NCI-H510A treated with DMSO at 0.1 percent for 48 hours (cell line): ENCODE measurements around the gene SETD1A.

Experiments used
- DNase-seq: peaks from one replicate; lab custom pipeline; 2025; lab: John Stamatoyannopoulos, UW

Gene SETD1A

DNA sequence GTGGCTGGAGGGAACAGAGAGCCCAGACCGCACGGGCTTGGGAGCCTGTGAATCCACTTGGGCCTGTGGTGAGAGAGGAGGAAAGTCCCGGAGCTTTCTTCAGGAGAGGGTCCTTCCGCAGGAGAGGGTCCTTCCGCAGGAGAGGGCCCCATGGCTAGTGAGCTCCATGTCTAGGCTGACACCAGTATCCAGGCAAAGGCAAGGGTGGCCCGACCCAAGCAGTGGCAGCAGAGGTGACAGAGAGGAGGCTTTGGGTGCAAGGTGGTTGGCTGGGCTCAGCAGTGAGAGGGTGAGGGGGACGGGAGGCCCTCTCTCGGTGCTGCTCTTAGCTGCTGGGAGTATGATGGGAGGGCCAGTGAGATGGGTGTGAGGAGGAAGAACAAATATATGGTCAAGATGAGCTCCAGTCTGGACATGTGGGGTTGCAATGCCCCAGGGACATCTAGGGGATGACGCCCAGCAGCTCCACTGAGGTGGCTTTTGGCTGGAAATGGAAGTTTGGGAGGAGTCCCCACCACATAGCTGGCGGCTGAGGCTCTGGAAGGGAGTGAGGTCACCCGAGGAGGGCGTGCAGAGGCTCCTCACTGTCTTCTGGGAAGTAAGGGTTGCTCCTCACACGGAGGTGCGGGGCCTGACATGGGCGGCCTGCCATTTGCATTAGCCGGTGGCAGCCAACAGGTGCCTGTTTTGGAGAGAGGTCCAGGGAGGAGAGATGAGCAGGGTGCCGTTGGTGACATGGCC is 25.2 kb downstream of the SETD1A start:
- DNase-seq: no peak

DNA sequence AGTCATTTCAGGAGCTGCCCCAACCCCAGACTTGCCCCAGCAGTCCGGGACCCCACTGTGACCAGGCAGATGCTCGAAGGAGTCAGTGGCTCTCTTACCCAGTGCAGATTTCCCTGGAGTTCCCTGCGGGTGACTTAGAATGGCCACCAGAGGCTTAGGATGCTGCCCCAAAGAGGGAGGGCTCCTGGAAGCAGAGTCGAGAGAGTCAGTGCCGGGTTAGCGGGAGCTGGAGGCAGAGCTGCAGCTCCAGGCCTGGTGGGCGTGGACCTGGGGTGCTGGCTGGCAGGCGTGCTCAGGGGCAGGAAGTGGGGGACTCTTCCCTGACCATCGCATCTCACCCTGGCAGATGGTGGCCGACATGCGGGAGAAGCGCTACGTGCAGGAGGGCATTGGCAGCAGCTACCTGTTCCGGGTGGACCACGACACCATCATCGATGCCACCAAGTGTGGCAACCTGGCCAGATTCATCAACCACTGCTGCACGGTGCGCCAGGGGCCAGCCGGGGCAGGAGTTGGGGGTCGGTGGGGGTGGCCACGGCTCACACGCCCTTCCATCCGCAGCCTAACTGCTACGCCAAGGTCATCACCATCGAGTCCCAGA is 25.8 kb downstream of the SETD1A start:
- DNase-seq: no peak

DNA sequence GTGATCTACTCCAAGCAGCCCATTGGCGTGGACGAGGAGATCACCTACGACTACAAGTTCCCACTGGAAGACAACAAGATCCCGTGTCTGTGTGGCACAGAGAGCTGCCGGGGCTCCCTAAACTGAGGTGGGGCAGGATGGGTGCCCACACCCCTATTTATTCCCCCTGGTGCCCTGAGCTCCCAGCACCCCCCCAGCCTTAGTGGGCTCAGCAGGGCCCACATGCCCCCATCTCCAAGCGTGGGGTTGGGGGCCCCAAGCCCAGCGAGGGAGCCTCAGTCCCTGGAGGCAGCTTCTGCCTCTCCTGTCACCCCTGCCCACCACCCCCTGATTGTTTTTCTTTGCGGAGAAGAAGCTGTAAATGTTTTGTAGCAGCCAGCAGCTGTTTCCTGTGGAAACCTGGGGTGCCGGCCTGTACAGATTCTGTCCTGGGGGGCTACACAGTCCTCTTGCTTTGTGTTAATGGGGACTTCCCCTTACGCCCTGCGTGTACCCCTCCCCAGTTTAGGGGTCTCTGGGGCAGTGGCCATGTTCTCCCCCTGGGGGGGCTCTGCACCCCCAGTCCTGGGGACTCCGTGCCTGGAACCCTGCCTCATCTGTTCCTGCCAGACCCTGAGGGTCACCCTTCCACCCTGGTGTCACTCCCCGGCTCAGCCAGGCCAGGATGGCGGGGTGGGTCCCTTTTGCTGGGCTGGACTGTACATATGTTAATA is 26.5 kb downstream of the SETD1A start:
- DNase-seq: no peak

DNA sequence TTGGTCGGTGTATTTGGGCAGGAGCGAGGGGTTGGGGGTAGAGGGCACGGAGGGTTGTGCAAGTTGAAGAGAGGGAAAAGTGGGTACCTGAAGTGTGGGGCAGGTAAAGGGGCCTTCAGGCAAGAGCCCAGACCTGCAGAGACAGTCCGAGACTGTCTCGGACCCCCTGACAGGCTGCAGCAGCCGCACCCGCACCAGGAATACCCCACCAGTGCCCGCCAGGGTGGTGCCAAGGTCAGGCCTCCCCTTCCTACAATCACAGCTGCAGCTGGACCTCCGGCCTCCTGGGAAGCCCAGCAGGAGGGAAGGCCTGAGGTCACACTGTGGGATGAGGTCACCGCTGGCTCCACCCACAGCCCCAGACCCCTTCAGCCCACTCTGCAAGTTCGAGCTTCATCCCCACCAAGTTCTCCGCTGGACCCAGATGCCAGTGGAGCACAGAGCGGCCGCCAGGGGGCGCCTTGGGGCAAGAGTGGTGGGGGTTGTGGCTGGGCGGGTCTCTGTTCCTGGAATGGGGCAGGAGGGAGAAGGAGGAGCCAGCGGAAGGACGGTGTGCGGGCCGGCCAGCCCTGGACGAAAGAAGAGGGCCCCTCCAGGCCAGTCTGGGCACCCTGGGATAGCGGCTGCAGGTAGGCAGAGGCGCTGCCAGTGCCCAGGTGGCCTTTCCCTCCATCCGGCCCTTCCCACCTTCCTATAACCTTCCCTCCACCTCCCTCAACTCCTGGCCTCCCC is 27.3 kb downstream of the SETD1A start, which contains the start of gene HSD3B7:
TSS of gene HSD3B7 (plus strand) at position 539 of the 732 bp plus-strand sequence. CDS start 452 bp downstream, outside the sequence.
- peak; percentile 92 for DNase-seq

DNA sequence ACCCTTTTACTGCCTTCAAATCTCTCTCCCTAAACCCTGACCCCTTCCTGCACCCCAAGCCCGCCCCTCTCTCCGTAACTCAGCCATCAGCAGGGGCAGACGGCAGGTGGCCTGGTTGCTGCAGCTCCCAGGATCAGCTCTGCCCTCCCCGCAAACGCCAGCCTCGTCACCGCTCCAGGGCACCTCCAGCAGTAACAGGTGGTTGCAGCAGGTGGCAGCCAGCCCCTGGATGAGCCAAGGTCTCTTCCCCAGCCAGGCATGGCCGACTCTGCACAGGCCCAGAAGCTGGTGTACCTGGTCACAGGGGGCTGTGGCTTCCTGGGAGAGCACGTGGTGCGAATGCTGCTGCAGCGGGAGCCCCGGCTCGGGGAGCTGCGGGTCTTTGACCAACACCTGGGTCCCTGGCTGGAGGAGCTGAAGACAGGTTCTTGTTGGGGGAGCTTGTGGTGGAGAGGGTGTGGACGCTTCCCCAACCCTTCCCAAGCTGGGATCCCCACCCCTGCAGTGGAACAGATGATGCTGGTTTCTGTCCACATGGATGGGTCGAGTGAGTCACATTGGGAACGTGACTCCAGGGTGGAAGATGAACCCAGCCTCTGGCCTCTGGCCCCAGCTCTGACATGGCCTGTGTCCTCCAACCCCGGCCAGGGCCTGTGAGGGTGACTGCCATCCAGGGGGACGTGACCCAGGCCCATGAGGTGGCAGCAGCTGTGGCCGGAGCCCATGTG is 28.0 kb downstream of the SETD1A start:
- DNase-seq: peak; percentile 76

DNA sequence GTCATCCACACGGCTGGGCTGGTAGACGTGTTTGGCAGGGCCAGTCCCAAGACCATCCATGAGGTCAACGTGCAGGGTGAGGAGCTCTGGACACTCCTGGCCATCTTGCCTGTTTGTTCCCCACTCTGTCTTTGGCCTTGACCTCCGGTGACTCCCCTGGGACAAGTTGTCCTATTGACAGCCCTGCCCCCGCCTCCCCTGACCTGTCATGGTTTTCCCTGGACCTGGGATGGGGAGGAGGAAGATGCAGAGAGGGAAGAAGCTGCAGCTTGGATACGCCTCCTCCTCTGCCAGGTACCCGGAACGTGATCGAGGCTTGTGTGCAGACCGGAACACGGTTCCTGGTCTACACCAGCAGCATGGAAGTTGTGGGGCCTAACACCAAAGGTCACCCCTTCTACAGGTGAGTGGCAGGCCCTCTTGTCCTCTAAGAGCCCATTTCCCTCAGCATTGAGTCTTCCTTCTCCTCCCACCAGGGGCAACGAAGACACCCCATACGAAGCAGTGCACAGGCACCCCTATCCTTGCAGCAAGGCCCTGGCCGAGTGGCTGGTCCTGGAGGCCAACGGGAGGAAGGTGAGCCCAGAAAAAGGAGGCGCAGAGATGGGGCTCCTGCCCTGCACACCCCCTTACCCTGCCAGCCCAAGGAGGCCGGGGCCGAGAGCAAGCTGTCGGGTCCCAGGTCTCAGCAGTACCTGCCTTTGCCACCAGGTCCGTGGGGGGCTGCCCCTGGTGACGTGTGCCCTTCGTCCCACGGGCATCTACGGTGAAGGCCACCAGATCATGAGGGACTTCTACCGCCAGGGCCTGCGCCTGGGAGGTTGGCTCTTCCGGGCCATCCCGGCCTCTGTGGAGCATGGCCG is 28.8 kb downstream of the SETD1A start:
- DNase-seq: no peak

DNA sequence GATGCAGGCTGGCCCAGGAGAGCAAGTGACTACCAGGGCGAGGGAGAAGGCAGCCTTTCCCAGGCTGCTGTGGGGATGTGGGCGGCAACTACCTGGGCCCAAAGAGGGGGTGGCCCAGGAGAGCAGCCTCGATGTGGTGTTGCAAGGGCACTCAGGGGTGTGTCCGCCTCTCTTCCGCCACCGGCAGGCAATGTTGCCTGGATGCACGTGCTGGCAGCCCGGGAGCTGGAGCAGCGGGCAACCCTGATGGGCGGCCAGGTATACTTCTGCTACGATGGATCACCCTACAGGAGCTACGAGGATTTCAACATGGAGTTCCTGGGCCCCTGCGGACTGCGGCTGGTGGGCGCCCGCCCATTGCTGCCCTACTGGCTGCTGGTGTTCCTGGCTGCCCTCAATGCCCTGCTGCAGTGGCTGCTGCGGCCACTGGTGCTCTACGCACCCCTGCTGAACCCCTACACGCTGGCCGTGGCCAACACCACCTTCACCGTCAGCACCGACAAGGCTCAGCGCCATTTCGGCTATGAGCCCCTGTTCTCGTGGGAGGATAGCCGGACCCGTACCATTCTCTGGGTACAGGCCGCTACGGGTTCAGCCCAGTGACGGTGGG is 30.1 kb downstream of the SETD1A start:
- no peak for DNase-seq

DNA sequence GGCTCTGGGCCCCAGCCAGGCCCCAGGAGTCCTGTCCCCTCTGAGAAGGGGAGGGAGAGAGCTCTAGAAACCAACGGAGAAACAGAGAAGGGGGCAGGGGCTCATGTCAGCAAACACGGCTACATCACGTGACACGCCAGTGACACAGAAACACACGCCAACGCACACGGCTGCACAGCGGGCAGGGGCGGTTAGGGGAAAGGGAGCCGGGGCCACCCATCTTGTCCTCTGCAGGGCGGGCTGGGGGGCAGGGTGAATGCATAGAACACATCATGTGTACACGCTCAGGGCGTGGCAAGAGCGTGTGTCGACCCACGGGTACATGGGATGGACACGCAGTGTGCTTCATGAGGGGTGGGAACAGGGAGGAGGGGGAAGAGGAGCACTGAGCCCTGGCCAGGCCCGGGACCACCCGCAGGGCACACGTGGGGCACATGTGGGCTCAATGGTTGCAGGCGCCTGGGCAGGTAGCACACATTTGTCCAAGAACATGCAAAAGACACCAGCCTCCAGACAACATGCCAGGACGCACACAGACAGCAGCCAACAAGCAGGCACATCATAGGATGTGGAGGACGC is 32.0 kb downstream of the SETD1A start:
- no peak for DNase-seq

DNA sequence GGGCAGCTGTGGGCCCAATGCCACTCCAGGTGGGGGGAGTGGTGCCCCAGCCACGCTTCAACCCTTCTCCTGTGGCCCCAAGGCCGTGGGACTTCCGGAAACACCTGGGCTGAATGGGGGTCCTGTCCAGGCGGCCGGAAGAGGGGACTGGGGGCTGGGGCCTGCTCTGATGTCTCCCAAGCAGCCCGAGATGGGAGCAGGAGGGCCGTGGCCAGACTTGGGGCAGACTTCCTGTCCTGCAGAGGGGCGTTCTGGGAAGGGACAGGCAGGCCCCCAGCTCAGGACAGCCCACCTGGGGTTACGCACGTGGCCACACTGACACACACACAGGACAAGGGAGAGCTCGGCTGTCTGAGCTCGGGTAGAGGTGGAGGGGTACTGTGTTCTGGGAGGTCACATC is 32.6 kb downstream of the SETD1A start:
- DNase-seq: no peak

DNA sequence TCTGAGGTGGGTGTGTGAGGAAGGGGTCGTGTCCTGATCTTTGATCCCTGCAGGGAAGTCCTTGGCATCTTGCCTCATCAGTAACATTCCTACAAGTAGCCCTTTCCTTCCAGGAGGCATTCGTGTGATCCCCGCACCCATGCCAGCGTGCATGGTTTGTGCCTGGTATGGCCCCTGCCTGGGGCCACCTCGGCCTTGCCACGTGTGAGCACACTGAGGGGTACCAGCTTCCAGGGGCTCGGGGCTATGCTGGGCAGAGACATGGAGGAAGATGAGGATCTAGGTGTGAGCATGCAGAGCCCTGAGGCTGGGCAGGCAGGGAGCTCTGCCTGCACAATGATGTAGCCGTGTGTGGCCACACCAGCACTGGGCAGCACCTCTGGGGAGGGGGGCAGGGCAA is 33.5 kb downstream of the SETD1A start:
- no peak for DNase-seq

DNA sequence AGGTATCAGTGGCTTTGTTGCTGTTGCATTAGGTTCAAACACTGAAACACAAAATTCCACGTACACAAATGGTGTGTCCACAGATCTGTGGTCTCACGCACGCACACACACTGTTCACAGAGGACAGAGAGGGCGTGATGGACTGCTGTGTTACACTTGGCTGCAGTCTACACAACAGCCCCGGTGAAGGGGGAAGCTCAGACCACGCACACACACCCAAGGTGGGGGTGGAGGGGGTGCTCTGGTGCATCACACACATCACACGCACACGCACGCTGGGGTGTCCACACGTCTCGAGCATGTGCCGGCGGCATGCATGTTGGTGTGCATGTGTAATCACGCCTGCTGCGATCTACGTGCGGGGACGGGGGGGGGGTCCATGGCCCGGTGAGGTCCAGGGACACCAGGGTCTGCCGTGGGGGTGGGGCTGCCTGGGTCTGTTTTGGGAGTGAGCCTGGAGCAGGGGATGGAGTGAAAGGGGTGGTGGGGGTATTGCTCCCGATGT is 34.8 kb downstream of the SETD1A start:
- no peak for DNase-seq

DNA sequence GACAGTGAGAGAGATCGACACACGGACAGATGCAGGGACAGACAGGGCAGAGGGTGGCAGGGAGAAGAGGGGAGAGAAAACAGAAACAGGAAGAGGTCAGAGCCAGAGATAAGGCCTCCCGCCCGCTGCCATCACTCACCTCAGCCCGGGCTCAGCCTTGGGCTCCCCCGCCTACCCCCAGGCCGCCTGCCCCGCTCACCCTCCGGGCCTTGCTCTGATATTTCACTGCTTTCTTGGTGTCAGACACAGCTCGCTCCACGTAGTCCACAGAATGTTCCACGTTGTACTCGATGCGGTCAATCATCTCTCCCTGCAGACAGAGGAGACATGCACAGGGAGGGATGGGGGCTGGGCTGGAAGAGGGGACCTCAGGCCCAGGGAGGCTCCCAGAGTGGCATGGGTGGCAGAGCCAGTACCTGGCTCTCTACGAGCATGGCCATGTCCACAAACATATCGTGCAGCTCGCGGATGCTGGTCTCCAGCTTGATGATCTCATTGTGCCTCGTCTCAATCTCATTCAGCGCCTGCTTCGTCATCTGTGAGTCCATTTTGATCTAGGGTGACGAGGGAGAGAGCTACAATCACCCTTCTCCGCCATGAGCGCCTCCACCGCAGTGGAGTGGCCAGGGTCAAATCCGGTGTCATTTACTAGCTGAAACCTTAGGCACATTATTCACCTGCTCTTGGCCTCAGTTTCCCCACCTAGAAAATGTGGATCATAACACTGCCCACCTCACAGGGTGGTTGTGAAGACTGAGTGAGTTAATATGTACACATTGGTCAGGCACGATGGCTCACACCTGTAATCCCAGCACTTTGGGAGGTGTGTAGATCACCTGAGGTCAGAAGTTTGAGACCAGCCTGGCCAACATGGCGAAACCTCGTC is 35.6 kb downstream of the SETD1A start:
- no peak for DNase-seq

DNA sequence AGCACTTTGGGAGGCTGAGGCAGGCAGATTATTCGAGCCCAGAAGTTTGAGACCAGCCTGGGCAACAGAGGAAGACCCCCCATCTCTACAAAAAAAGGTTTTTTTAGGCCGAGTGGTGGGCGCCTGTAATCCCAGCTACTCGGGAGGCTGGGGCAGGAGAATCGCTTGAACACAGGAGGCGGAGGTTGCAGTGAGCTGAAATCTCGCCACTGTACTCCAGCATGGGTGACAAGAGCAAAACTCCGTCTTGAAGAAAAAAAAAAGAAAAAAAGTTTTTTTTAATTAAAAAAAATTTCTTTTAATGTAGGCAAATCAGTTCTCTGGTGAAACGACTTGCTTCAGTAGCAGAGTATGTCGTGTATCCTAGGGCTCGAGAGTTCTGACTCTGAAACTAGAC is 38.4 kb downstream of the SETD1A start:
- DNase-seq: no peak

DNA sequence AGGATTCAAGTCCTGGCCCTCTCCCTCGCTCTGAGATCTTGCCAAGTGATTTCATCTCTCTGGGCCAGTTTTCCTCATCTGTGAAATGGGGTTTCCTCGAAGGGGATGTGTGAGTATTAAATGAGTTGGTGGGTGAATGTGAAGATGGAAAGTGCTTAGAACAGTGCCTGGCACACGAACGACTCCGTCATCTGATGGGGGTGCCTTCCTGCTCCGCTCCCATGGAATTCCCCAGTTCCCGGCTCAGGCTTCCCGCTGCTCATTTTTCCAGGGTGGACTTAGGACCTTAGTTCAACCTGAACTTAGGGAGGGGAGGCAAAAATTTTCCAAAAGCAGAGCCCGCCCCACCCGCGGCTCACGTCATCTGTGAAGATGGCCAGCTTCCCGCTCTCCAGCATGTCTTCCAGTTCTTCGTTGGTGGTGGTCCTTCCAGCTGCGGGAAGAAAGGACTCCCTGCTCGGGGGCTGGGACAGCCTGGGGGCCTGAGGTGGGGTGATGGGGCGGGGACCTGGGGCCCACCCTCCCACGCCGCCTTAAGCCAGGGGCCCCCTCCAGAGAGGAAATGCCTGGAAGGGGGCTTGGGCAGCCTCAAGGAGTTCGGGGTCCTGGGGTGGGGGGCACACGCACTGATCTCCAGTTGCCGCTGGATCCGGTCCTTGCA is 38.9 kb downstream of the SETD1A start:
- no peak for DNase-seq

DNA sequence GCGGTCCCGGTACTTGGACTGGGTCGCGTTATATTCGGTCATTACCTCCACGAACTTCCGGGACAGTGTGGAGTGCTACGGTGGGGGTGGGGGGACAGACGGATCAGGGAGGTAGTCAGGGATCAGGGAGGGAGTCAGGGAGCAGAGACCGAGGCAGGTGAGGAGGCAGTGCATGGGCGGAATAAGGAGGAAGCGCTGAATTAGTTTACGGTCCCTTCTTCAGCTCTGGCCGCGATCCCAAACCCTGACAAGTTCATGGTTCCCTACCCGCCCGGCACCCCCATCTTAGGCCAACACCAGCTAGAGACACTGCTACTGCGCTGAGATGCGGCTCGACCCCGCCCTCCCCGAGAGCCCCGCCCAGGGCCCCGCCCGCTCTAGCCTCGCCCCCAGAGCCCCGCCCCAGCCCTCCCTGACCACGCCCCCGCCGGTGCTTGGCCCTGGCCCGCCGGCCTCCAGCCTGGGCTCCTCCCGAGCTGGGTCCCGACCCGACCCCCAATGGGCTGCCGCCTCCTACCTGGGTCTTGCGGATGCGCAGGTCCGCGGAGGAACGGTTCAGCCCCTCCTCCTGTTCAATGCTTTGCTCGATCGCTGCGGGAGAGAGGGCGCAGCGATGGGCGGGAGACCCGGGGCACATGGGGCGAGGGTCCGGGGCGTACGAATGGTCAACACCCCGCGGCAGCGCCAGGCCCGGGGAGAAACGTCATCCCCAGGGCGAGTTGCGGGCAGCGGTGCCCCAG is 39.6 kb downstream of the SETD1A start:
- peak; percentile 59 for DNase-seq

DNA sequence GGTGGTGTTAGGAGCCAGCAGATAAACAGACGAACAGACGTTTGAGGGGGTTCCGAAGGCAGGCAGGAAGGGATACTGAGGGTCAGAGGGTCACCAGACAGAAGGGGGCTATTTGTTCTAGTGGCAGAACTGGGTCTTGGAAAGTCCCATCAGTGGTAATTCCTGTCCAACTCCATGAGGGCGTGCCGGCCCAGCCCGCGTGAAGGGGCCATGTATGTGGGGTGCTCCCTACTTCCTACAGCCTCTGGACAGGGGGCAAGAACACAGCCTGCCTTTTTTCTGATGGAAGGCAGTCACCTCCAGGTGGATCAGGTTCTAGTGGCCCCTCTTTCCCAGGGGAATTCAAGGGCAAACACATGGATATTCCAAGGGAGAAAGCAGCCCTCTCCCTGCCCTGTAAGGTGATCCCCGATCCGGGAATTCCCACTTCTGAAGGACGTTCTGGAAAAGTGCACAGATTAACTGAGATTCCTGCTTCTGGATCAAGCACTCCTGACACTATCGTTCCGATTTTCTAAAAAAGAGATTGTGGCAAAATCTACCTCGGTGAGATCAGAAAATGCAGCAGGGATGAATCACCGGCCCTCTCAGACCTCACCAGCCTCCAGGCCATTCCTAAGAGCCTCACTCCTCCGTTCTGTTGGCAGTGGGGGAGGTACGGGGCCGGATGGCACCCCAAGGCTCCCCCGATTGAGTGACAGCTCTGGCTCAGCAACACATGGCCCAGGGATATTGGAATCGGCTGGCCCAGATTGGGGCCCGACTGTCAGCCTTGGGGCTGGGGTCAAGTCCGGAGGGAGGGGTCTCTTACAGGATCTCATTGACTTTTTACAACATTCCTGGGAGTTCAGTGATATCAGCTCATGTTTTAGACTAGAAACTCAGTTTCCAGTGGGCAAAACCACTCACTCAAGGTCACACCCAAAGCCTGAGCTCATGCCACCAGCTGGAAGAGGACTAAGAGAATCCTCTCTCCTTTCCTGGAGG is 40.5 kb downstream of the SETD1A start:
- DNase-seq: no peak
